Measurements from ENCODE around the gene ALK.

Gene ALK

DNA sequence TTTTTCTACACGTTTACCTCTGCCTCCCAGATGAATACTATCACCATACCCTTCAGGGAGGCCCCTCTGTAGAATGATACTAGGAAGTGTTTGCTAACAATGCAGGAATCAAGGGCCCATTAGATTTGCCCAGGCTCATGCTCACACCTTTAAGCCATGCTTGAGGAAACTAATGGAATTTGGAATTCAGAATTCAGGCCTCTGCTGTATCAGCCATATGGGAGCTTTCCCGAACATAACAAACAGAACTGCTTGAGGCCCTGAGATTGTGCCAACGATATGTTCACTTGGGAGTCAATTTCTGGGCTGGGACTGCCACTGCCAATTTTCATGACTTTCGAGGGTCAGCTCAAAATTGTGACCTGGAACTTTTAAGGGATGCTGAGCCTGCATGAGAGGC lies 523.7 kb downstream of the ALK start:
- no peaks in the 10 kb centered on the region for H3K27me3 ChIP-seq
- TF ChIP-seq, protein P1, sequence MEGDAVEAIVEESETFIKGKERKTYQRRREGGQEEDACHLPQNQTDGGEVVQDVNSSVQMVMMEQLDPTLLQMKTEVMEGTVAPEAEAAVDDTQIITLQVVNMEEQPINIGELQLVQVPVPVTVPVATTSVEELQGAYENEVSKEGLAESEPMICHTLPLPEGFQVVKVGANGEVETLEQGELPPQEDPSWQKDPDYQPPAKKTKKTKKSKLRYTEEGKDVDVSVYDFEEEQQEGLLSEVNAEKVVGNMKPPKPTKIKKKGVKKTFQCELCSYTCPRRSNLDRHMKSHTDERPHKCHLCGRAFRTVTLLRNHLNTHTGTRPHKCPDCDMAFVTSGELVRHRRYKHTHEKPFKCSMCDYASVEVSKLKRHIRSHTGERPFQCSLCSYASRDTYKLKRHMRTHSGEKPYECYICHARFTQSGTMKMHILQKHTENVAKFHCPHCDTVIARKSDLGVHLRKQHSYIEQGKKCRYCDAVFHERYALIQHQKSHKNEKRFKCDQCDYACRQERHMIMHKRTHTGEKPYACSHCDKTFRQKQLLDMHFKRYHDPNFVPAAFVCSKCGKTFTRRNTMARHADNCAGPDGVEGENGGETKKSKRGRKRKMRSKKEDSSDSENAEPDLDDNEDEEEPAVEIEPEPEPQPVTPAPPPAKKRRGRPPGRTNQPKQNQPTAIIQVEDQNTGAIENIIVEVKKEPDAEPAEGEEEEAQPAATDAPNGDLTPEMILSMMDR (IDR thresholded peaks at IDR 0.05), result no peak
- H3K27ac ChIP-seq, result no peak overlapping the region
- no peaks in the 10 kb centered on the region for H3K9me3 ChIP-seq
- H3K4me3 ChIP-seq (ENCODE audit: low read depth in 1 of 2, low read length in 1 of 2), result no peak overlapping the region
- H3K36me3 ChIP-seq, result no peaks in the 10 kb centered on the region
- H3K4me1 ChIP-seq (ENCODE audit: control insufficient read depth in 1 of 2, insufficient read depth in 1 of 2, low read depth in 1 of 2, low read length in 1 of 2), result no peaks in the 10 kb centered on the region

DNA sequence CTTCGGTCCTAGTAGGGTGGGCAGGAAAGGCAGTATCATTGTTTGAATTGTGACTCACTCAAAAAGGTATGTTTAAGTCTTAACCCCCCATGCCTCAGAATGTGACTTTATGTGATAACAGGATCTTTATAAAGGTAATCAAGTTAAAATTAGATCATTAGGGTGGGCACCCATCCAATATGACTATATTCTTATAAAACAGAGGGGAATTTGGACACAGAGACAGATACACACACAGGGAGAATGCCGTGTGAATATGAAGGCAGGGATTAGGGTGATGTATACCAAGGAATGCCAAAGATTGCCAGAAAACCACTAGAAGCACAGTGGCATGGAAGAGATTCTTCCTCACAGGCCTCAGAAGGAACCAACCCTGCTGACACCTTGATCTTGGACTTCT lies 524.3 kb downstream of the ALK start:
- Histone ChIP-seq H3K9me3 (no peaks in the 10 kb centered on the region), H3K4me3 (ENCODE audit: low read depth in 1 of 2, low read length in 1 of 2) (no peak overlapping the region), H3K27me3 (no peaks in the 10 kb centered on the region), H3K36me3 (no peaks in the 10 kb centered on the region), H3K27ac (no peak overlapping the region), H3K4me1 (ENCODE audit: control insufficient read depth in 1 of 2, insufficient read depth in 1 of 2, low read depth in 1 of 2, low read length in 1 of 2) (no peaks in the 10 kb centered on the region)
- TF ChIP-seq, protein P1 (IDR thresholded peaks at IDR 0.05), result no peak

DNA sequence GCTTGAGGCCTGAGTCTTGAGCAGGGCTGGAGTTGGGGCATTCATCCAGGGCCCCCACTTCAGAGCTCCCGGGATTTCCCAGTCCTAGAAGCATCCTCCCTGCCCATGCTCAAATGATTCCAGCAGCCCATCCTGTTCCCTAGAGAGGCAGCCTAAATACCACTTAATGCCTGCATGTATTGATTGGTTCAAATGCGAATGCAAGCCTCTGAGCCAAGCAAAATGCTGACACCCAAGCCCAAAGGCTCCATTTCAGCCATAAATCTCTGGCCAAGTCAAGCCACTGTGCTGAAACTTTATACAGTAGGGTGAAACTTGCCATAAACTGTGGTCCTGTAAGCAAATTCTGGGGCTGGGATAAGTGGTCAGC lies 526.4 kb downstream of the ALK start:
- Histone ChIP-seq H3K4me1 (ENCODE audit: control insufficient read depth in 1 of 2, insufficient read depth in 1 of 2, low read depth in 1 of 2, low read length in 1 of 2) (no peaks in the 10 kb centered on the region), H3K36me3 (no peaks in the 10 kb centered on the region), H3K9me3 (no peaks in the 10 kb centered on the region), H3K27me3 (no peaks in the 10 kb centered on the region), H3K27ac (no peak overlapping the region), H3K4me3 (ENCODE audit: low read depth in 1 of 2, low read length in 1 of 2) (no peak overlapping the region)
- TF ChIP-seq, protein P1 (IDR thresholded peaks at IDR 0.05), result no peak

DNA sequence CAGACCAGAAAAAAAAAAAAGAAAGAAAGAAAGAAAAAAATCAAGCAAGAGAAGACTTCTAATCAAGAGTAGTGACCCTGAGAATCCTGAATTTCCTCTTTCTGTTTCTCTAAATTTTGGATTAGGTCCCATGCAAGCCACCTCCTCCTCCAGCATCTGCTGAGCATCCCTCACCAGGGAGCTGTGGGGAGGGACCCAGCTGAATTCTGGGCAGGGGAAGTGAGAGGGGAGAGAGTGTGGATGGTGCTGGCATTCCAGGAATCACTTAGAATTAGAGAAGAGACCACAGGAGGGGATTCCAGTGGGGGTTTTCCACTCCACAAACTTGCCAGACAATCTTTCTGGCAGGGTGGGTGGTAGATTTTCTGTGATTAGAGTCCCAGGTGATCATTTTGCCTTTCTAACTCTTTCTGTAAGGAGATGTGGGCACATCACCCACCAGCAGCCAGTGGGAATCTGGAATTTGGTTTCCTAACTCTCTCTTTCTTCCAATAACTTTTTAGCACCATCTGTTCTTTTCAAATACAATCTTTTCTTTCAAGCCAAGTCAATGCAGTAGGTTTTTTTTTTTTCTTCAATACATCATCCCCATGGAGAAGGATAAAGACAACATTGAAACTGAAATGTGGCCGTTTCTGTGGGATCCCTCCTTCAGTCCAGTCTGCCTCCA lies 526.9 kb downstream of the ALK start:
- no peaks in the 10 kb centered on the region for H3K36me3 ChIP-seq
- TF ChIP-seq, protein P1 (IDR thresholded peaks at IDR 0.05), result no peak
- H3K4me1 ChIP-seq (ENCODE audit: control insufficient read depth in 1 of 2, insufficient read depth in 1 of 2, low read depth in 1 of 2, low read length in 1 of 2), result no peaks in the 10 kb centered on the region
- no peak overlapping the region for H3K27ac ChIP-seq
- H3K9me3 ChIP-seq, result no peaks in the 10 kb centered on the region
- H3K4me3 ChIP-seq (ENCODE audit: low read depth in 1 of 2, low read length in 1 of 2), result no peak overlapping the region
- no peaks in the 10 kb centered on the region for H3K27me3 ChIP-seq

DNA sequence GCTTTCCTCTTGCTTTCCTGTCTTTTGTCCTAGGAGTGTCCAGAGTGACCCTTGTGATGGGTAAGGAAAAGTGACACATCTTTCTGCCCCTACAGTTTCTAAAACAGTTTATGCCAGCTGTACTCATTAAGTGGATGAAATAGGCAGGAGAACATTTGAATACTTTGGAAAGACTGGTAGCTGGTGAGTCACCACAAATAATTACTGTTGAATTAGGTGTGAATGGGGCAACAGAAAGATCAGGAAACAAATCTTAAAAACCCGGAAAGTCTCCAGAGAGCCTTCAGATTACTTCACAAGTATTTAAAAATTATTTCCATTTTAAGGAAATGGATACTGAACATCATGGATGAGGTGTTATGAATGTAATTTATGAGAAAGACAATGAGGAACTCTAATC lies 527.7 kb downstream of the ALK start:
- no peaks in the 10 kb centered on the region for H3K9me3 ChIP-seq
- TF ChIP-seq, protein P1 (IDR thresholded peaks at IDR 0.05), result no peak
- H3K4me1 ChIP-seq (ENCODE audit: control insufficient read depth in 1 of 2, insufficient read depth in 1 of 2, low read depth in 1 of 2, low read length in 1 of 2), result no peaks in the 10 kb centered on the region
- no peak overlapping the region for H3K27ac ChIP-seq
- no peaks in the 10 kb centered on the region for H3K27me3 ChIP-seq
- H3K4me3 ChIP-seq (ENCODE audit: low read depth in 1 of 2, low read length in 1 of 2), result no peak overlapping the region
- no peaks in the 10 kb centered on the region for H3K36me3 ChIP-seq

DNA sequence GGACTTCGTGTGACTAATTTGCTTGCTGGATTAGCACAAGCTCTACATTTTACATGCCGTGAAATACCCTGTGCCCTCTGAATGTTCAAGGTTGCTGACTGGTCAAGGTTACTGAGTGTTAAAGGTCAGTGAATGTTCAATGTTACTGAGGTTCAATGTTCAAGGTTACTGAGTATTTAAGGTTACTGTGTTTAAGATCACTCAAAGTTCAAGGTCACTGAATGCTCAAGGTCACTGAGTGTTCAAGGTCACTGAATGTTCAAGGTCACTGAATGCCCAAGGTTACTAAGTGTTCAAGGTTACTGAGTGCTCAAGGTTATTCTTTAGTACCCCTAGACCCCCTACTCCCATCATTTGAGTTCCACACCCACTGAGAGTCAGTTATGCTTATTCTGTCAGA lies 528.6 kb downstream of the ALK start:
- no peaks in the 10 kb centered on the region for H3K9me3 ChIP-seq
- TF ChIP-seq, protein P1 (IDR thresholded peaks at IDR 0.05), result no peak
- H3K36me3 ChIP-seq, result no peaks in the 10 kb centered on the region
- H3K27me3 ChIP-seq, result no peaks in the 10 kb centered on the region
- no peak overlapping the region for H3K27ac ChIP-seq
- no peaks in the 10 kb centered on the region for H3K4me1 ChIP-seq (ENCODE audit: control insufficient read depth in 1 of 2, insufficient read depth in 1 of 2, low read depth in 1 of 2, low read length in 1 of 2)
- H3K4me3 ChIP-seq (ENCODE audit: low read depth in 1 of 2, low read length in 1 of 2), result no peak overlapping the region
